Adrenal gland (tissue), 5 donors: ENCODE data around the gene OGA.

Experiments used
- CTCF ChIP-seq, 6 experiments: fragments of 450-650 bp in 4 of 6; fragments of 200-600 bp in 2 of 6; sonication (generic) in 1 of 6; IDR thresholded peaks; 1 replicate in 5 of 6; 2 replicates in 1 of 6; pipeline versions ENCODE4 v1.5.1 to v1.8.0; 2016 to 2021; ENCODE audit warnings: antibody characterized with exemption in 6 of 6, mild to moderate bottlenecking in 2 of 6, moderate library complexity in 1 of 6
- POLR2A ChIP-seq, 2 donors: fragments of 450-650 bp; IDR thresholded peaks; one replicate each; pipeline ENCODE4 v1.6.1; 2017; ENCODE audit warnings: antibody characterized with exemption in 2 of 2, mild to moderate bottlenecking in 2 of 2, moderate library complexity in 1 of 2
- donor health status: DM: no; HTN: no; CAD: no.

- TF ChIP-seq CTCF (IDR thresholded peaks at IDR 0.05) (no peak), POLR2A (IDR thresholded peaks at IDR 0.05) (no peak)
Measured at GRCh38 chr10:101816376-101816775, 1.9 kb downstream of the OGA start.
